ENCODE measurements around the gene OPRPN.

OPRPN gene

DNA sequence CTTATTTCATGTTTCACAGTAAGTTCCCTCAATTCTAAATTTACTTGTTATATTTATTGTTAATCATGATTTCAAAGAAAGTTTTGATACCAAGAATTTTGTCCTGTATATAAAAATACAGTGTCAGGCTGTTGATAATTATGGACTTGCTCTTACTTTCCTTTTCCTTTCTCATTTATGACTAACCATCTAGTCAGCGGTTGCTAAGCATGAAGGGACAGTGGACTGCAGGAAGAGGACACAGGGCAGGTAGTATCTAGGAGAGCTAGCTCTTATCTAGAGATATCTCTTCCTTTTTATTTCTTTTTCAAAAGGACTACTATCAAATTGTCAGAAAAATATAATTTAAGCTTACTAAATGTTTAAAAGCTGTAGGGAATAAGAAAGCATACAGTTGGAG is 1.6 kb downstream of the OPRPN start:
- no peak overlapping the region for H3K9ac ChIP-seq (ENCODE audit: low read depth, low read length)
- no peaks in the 10 kb centered on the region for H3K36me3 ChIP-seq (ENCODE audit: control insufficient read depth, insufficient read depth, low read length)
- H3K9me3 ChIP-seq (ENCODE audit: control insufficient read depth, insufficient read depth, low read length) = no peaks in the 10 kb centered on the region
- no peaks in the 10 kb centered on the region for H3K4me1 ChIP-seq (ENCODE audit: control insufficient read depth, insufficient read depth, low read length)
- no peaks in the 10 kb centered on the region for H3K27me3 ChIP-seq (ENCODE audit: control insufficient read depth, insufficient read depth, low read length)
- H3K4me3 ChIP-seq (ENCODE audit: low read depth, low read length) = no peak overlapping the region

- Histone ChIP-seq H3K27me3 (ENCODE audit: control insufficient read depth, insufficient read depth, low read length) (no peaks in the 10 kb centered on the region), H3K4me3 (ENCODE audit: low read depth, low read length) (no peak overlapping the region), H3K9me3 (ENCODE audit: control insufficient read depth, insufficient read depth, low read length) (no peaks in the 10 kb centered on the region), H3K9ac (ENCODE audit: low read depth, low read length) (no peak overlapping the region), H3K4me1 (ENCODE audit: control insufficient read depth, insufficient read depth, low read length) (no peaks in the 10 kb centered on the region), H3K36me3 (ENCODE audit: control insufficient read depth, insufficient read depth, low read length) (no peaks in the 10 kb centered on the region)
Observed at GRCh38 chr4:70402762-70403161, 5.0 kb downstream of the OPRPN start.

- Histone ChIP-seq H3K4me1 (ENCODE audit: control insufficient read depth, insufficient read depth, low read length) (no peaks in the 10 kb centered on the region), H3K9me3 (ENCODE audit: control insufficient read depth, insufficient read depth, low read length) (no peaks in the 10 kb centered on the region), H3K36me3 (ENCODE audit: control insufficient read depth, insufficient read depth, low read length) (no peaks in the 10 kb centered on the region), H3K27me3 (ENCODE audit: control insufficient read depth, insufficient read depth, low read length) (no peaks in the 10 kb centered on the region), H3K4me3 (ENCODE audit: low read depth, low read length) (no peak overlapping the region), H3K9ac (ENCODE audit: low read depth, low read length) (no peak overlapping the region)
Observed at GRCh38 chr4:70405765-70406164, 8.0 kb downstream of the OPRPN start.

- no peak overlapping the region for H3K4me3 ChIP-seq (ENCODE audit: low read depth, low read length)
- no peaks in the 10 kb centered on the region for H3K27me3 ChIP-seq (ENCODE audit: control insufficient read depth, insufficient read depth, low read length)
- no peak overlapping the region for H3K9ac ChIP-seq (ENCODE audit: low read depth, low read length)
- no peaks in the 10 kb centered on the region for H3K4me1 ChIP-seq (ENCODE audit: control insufficient read depth, insufficient read depth, low read length)
- H3K36me3 ChIP-seq (ENCODE audit: control insufficient read depth, insufficient read depth, low read length) = no peaks in the 10 kb centered on the region
- H3K9me3 ChIP-seq (ENCODE audit: control insufficient read depth, insufficient read depth, low read length) = no peaks in the 10 kb centered on the region
Observed at GRCh38 chr4:70425306-70425705, 27.6 kb downstream of the OPRPN start.

- no peaks in the 10 kb centered on the region for H3K27me3 ChIP-seq (ENCODE audit: control insufficient read depth, insufficient read depth, low read length)
Observed at GRCh38 chr4:70426789-70427188, 29.0 kb downstream of the OPRPN start.

GRCh38 chr4:70437197-70437596 is 39.5 kb downstream of the OPRPN start:
- no peaks in the 10 kb centered on the region for H3K27me3 ChIP-seq (ENCODE audit: control insufficient read depth, insufficient read depth, low read length)
- H3K9ac ChIP-seq (ENCODE audit: low read depth, low read length) = no peak overlapping the region
- no peaks in the 10 kb centered on the region for H3K4me1 ChIP-seq (ENCODE audit: control insufficient read depth, insufficient read depth, low read length)

More at GRCh38 chr4:70426789-70427188, 29.0 kb downstream of the OPRPN start:
- Histone ChIP-seq H3K36me3 (ENCODE audit: control insufficient read depth, insufficient read depth, low read length) (no peaks in the 10 kb centered on the region), H3K9me3 (ENCODE audit: control insufficient read depth, insufficient read depth, low read length) (no peaks in the 10 kb centered on the region), H3K9ac (ENCODE audit: low read depth, low read length) (no peak overlapping the region), H3K4me1 (ENCODE audit: control insufficient read depth, insufficient read depth, low read length) (no peaks in the 10 kb centered on the region), H3K4me3 (ENCODE audit: low read depth, low read length) (no peak overlapping the region)

GRCh38 chr4:70442474-70442873 is 44.7 kb downstream of the OPRPN start:
- H3K27me3 ChIP-seq (ENCODE audit: control insufficient read depth, insufficient read depth, low read length) = no peaks in the 10 kb centered on the region
- no peaks in the 10 kb centered on the region for H3K9me3 ChIP-seq (ENCODE audit: control insufficient read depth, insufficient read depth, low read length)
- no peaks in the 10 kb centered on the region for H3K36me3 ChIP-seq (ENCODE audit: control insufficient read depth, insufficient read depth, low read length)
- H3K9ac ChIP-seq (ENCODE audit: low read depth, low read length) = no peak overlapping the region
- no peak overlapping the region for H3K4me3 ChIP-seq (ENCODE audit: low read depth, low read length)
- H3K4me1 ChIP-seq (ENCODE audit: control insufficient read depth, insufficient read depth, low read length) = no peaks in the 10 kb centered on the region

More at GRCh38 chr4:70437197-70437596, 39.5 kb downstream of the OPRPN start:
- H3K9me3 ChIP-seq (ENCODE audit: control insufficient read depth, insufficient read depth, low read length) = no peaks in the 10 kb centered on the region
- no peak overlapping the region for H3K4me3 ChIP-seq (ENCODE audit: low read depth, low read length)
- H3K36me3 ChIP-seq (ENCODE audit: control insufficient read depth, insufficient read depth, low read length) = no peaks in the 10 kb centered on the region

DNA sequence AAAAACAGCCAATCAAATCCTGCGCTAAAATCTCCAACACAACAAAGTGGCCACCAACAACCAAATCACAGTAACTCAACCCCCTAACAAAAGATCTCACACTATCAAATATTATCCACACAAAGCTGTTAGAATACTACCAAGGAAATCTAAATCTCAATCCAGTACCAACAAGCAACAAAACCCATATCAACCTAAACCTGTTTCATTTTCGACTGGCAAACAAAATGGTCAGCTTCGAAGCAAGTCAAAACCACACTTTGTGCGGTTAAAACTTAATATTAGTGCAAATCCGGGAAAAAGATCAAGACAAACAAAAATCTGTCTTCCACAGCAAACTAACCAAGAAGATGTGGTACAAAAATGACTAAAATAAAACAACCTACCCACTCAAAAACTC is 45.6 kb downstream of the OPRPN start:
- Histone ChIP-seq H3K4me3 (ENCODE audit: low read depth, low read length) (no peak overlapping the region), H3K9ac (ENCODE audit: low read depth, low read length) (no peak overlapping the region), H3K9me3 (ENCODE audit: control insufficient read depth, insufficient read depth, low read length) (no peaks in the 10 kb centered on the region), H3K36me3 (ENCODE audit: control insufficient read depth, insufficient read depth, low read length) (no peaks in the 10 kb centered on the region), H3K4me1 (ENCODE audit: control insufficient read depth, insufficient read depth, low read length) (no peaks in the 10 kb centered on the region), H3K27me3 (ENCODE audit: control insufficient read depth, insufficient read depth, low read length) (no peaks in the 10 kb centered on the region)

- H3K9ac ChIP-seq (ENCODE audit: low read depth, low read length) = no peak overlapping the region
- no peaks in the 10 kb centered on the region for H3K36me3 ChIP-seq (ENCODE audit: control insufficient read depth, insufficient read depth, low read length)
- H3K4me3 ChIP-seq (ENCODE audit: low read depth, low read length) = no peak overlapping the region
- no peaks in the 10 kb centered on the region for H3K9me3 ChIP-seq (ENCODE audit: control insufficient read depth, insufficient read depth, low read length)
- no peaks in the 10 kb centered on the region for H3K4me1 ChIP-seq (ENCODE audit: control insufficient read depth, insufficient read depth, low read length)
- H3K27me3 ChIP-seq (ENCODE audit: control insufficient read depth, insufficient read depth, low read length) = no peaks in the 10 kb centered on the region
Observed at GRCh38 chr4:70449220-70449619, 51.5 kb downstream of the OPRPN start.

DNA sequence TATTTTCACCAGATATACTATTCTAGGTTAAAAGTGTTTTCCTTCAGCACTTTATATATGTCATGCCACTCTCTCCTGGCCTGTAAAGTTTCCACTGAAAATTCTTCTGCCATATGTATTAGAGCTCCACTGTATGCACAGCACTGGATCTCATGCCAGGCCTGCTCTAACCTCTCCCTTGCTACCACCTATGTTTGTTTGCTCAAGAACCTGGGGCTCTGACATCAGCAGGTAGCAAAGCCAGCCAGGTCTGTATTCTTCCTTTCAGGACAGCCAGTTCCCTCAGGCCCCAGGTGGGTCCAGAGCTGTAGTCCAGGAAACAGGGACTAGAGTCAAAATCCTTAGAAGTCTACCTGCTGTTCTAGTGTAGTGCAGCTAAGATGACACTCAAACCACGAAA is 55.2 kb downstream of the OPRPN start:
- Histone ChIP-seq H3K4me3 (ENCODE audit: low read depth, low read length) (no peak overlapping the region), H3K9me3 (ENCODE audit: control insufficient read depth, insufficient read depth, low read length) (no peaks in the 10 kb centered on the region)

More for the DNA sequence above, 55.2 kb downstream of the OPRPN start:
- Histone ChIP-seq H3K27me3 (ENCODE audit: control insufficient read depth, insufficient read depth, low read length) (no peaks in the 10 kb centered on the region), H3K36me3 (ENCODE audit: control insufficient read depth, insufficient read depth, low read length) (no peaks in the 10 kb centered on the region), H3K4me1 (ENCODE audit: control insufficient read depth, insufficient read depth, low read length) (no peaks in the 10 kb centered on the region), H3K9ac (ENCODE audit: low read depth, low read length) (no peak overlapping the region)

All from iPS-15b (cell line).